HFFc6 (cell line): ENCODE data around the gene VEZF1. TPM values are rescaled to one million over a fixed set of nuclear protein-coding genes. Genes with fewer than 3 reads are reported as not detected.
"Not testable (repeated sequence)": the region's sequence is repeated elsewhere in the genome, so short reads cannot be mapped to it uniquely, and the experiment has no call there.

Experiments used
- DNase-seq: peaks from one replicate; pipeline ENCODE4 v3.0.0-alpha.2; 2018
- H3K27ac Mint-ChIP-seq: 2 replicates; pipeline ENCODE4 v1.8.0; 2020; ENCODE audit warnings: mild to moderate bottlenecking, mixed read lengths
- H3K27me3 Mint-ChIP-seq: 2 replicates; pipeline ENCODE4 v1.8.0; 2021; ENCODE audit warnings: mild to moderate bottlenecking, moderate library complexity, mixed read lengths; ENCODE audit not compliant: insufficient read depth
- H3K36me3 Mint-ChIP-seq: 2 replicates; pipeline ENCODE4 v1.8.0; 2021; ENCODE audit warnings: low read depth, mixed read lengths
- H3K4me1 Mint-ChIP-seq: 2 replicates; pipeline ENCODE4 v1.8.0; 2020; ENCODE audit warnings: low read depth, mixed read lengths
- H3K4me3 Mint-ChIP-seq: 2 replicates; pipeline ENCODE4 v1.8.0; 2020; ENCODE audit warnings: mild to moderate bottlenecking, moderate library complexity, mixed read lengths
- H3K9me3 Mint-ChIP-seq: 2 replicates; pipeline ENCODE4 v1.8.0; 2020; ENCODE audit warnings: mild to moderate bottlenecking, mixed read lengths
- total RNA-seq, 6 experiments: library from RNA; stranded (reverse); fragmentation: NEBNext Ultra II Directional; extraction: Animal tissue kit (Norgen Biotek cat#: 25700); gene quantifications; 2 replicates in 1 of 6; 3 replicates in 5 of 6; pipeline ENCODE4 v1.2.3, GENCODE V29; 2021
- TF ChIP-seq, protein P1 (sequence below): fragments of 200-600 bp; sonication (generic); IDR thresholded peaks from 2 replicates; pipeline ENCODE4 v1.5.0; 2021; ENCODE audit warnings: antibody characterized with exemption, mild to moderate bottlenecking

Gene VEZF1
- total RNA-seq, 6 experiments from 2014 or later = 41.7 to 56.5 (median 51.8) TPM

DNA sequence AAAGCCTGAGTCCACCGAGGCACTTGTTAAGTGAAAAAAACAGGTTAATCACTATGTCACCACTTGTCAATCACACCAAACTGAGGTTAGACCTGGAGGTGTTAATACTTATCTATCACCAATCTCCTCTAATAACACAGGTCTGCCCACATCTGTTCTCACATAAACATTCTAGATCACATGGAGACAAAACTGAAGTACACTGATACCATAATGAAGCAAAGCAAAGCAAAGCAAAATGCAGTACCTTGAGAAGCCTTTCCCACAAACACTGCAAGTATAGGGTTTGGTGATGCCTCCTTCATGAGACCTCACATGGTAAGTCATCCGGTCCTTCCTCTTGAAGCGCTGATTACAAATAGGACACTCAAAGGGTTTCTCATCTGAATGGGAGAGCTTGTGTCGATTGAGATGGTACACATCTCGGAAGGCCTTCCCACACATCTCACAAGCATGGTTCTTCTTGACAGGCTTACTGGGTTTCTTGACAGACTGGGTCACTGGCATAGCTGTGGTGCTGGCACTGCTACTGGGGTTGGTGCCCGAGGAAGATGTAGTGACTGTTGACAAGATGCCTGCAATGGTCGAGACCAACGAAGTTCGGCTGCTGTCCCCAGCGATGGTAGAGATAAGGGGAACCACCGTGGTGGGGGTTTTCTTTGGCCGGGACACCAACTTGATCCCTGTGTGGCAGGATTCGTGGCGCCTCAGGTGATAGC lies 5.4 kb downstream of the VEZF1 start:
- H3K4me1 Mint-ChIP-seq = peaks cover 66% of the 10 kb centered on the region
- H3K27me3 Mint-ChIP-seq = no peaks in the 10 kb centered on the region; the same call in 1 of the 2 replicates
- TF ChIP-seq, protein P1, sequence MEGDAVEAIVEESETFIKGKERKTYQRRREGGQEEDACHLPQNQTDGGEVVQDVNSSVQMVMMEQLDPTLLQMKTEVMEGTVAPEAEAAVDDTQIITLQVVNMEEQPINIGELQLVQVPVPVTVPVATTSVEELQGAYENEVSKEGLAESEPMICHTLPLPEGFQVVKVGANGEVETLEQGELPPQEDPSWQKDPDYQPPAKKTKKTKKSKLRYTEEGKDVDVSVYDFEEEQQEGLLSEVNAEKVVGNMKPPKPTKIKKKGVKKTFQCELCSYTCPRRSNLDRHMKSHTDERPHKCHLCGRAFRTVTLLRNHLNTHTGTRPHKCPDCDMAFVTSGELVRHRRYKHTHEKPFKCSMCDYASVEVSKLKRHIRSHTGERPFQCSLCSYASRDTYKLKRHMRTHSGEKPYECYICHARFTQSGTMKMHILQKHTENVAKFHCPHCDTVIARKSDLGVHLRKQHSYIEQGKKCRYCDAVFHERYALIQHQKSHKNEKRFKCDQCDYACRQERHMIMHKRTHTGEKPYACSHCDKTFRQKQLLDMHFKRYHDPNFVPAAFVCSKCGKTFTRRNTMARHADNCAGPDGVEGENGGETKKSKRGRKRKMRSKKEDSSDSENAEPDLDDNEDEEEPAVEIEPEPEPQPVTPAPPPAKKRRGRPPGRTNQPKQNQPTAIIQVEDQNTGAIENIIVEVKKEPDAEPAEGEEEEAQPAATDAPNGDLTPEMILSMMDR = no peak
- 0 out of 2 replicates have a peak overlapping the region, but pooled peaks have one; percentile 1 for H3K4me3 Mint-ChIP-seq
- H3K36me3 Mint-ChIP-seq = peaks cover 36% of the 10 kb centered on the region
- H3K9me3 Mint-ChIP-seq = no peaks in the 10 kb centered on the region
- H3K27ac Mint-ChIP-seq = no peak overlapping the region
- no peak for DNase-seq

DNA sequence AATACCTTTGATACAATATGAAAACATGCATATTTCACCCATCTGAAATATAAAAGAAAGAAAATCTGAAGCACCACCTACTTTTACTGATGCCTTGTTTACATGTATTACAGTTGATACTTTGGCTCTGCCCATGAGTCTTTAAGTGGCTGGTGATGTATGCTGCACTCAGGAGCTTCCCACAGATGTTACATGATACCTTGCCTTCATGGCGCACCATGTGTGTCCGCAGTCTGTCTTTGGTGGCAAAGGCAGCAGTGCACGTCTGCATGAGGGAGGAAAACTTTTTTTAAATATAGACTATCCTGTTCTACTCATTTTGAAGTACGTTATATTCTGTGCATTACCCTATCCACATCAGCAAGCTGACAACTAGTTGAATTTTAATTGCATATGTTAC lies 7.5 kb downstream of the VEZF1 start:
- H3K9me3 Mint-ChIP-seq = no peaks in the 10 kb centered on the region
- peaks cover 64% of the 10 kb centered on the region for H3K4me1 Mint-ChIP-seq
- no peak overlapping the region for H3K27ac Mint-ChIP-seq
- TF ChIP-seq, protein P1 = no peak
- H3K27me3 Mint-ChIP-seq = peaks cover 2% of the 10 kb centered on the region
- no peak for DNase-seq
- H3K36me3 Mint-ChIP-seq = peaks cover 43% of the 10 kb centered on the region
- no peak overlapping the region for H3K4me3 Mint-ChIP-seq

DNA sequence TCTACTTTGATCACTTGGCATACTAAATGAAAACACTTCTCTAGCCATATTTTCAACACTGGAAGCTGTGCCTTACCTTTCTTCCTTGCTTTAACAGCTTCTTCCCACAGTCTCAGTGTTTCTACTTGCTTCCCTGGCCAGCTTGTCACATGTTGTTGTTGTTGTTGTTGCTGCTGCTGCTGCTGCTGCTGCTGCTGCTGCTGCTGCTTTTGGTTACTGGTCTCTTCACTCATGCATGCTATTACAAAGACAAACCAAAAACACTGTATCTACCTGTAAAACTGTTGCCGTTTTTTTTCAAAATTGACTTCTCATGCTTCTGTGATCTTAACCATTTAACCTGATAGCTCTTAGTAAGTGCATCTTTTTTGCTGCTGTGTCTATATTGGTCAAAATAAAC lies 9.0 kb downstream of the VEZF1 start:
- DNase-seq = no peak
- Mint-ChIP-seq H3K4me3 (no peak overlapping the region), H3K4me1 (peaks cover 64% of the 10 kb centered on the region), H3K36me3 (peaks cover 49% of the 10 kb centered on the region), H3K27me3 (peaks cover 2% of the 10 kb centered on the region), H3K27ac (no peak overlapping the region), H3K9me3 (no peaks in the 10 kb centered on the region)
- TF ChIP-seq, protein P1 = no peak

DNA sequence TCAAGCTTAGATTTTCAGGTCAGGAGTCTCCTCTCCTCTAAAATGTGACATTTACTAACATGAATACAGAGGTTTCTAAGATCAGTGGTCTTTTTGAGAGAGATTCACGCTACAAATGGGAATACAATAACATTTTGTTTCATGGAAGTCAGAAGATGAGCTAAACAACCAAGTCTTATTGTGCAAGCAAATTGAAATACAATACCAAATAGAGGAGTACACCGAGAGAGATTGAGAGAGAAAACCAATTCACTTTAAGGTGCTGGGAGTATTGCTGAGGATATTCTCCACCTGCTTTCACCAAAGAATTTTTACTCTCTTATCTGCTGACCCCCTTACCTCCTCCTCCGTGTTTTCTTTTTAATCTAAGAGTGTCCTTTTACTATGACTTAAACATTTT lies 11.5 kb downstream of the VEZF1 start:
- Mint-ChIP-seq H3K27me3 (peaks cover 2% of the 10 kb centered on the region), H3K4me3 (no peak overlapping the region), H3K9me3 (no peaks in the 10 kb centered on the region), H3K27ac (no peak overlapping the region), H3K4me1 (peaks cover 47% of the 10 kb centered on the region), H3K36me3 (peaks cover 42% of the 10 kb centered on the region)
- TF ChIP-seq, protein P1 = no peak
- no peak for DNase-seq

DNA sequence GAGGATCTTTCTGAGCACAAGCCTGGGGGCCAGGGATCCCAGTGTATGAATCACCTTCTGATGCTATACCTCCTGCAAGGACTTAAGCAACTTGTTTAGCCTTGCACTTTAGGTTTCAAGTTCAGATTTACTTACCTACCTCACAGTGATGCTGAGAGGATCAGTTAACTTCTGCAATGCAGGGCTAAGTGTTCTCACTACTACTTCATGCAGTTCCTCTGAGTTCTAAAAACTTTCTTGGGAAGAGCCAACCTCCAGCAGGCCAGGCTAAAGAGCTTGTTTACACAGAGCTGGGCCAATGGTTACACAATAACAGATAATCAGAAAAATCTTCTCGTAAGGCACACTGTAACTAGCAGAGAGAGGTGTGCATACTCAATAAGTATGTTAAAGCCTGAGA lies 13.0 kb downstream of the VEZF1 start:
- no peak for DNase-seq
- TF ChIP-seq, protein P1 = no peak
- no peak overlapping the region for H3K4me3 Mint-ChIP-seq
- H3K27ac Mint-ChIP-seq = peak overlapping the region; percentile 15; the same call in 1 of the 2 replicates
- H3K4me1 Mint-ChIP-seq = peaks cover 55% of the 10 kb centered on the region
- peaks cover 40% of the 10 kb centered on the region for H3K36me3 Mint-ChIP-seq
- H3K27me3 Mint-ChIP-seq = peaks cover 2% of the 10 kb centered on the region
- no peaks in the 10 kb centered on the region for H3K9me3 Mint-ChIP-seq

DNA sequence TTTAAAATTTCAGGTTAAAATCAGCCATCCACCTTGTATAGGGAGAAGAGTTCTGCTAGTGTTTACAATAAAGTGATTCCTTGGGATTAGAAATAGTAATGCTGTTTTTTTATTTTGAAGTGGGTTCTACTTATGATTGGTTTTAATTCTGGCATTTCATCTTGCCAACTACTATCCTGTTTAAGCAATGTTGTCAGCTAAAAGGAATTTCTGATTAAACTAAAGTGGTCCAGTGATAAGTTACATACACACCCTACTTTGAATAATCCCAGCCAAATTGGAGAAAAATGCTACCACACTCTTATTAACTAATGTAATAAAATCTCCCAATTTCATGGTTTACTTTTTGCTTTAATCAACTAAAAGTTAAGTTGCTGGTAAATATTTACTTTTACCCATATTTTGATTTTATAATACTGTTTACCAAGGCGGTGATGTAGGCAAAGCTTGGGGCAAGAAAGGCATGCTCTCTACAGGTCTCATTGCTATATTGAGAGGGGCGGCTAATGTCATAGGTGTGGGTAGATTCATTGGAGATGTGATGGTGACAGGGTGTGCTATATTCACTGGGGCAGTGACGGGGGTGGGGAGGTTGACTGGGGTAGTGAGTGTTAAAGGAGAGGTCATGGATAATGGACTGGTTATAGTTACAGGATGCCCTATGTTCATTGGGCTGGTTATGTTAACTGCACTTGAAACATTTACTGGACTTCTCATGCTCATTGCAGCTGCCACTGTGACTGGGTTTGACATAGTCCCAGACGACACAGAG lies 13.8 kb downstream of the VEZF1 start:
- peak overlapping the region; percentile 43; the same call in 1 of the 2 replicates for H3K27ac Mint-ChIP-seq
- H3K27me3 Mint-ChIP-seq, DNase-seq, H3K4me3 Mint-ChIP-seq, H3K9me3 Mint-ChIP-seq: not testable (repeated sequence)
- H3K4me1 Mint-ChIP-seq = peaks cover 59% of the 10 kb centered on the region
- peaks cover 39% of the 10 kb centered on the region for H3K36me3 Mint-ChIP-seq
